Neural progenitor cell (in vitro differentiated cells): ENCODE results near the gene RPL12.

ENCODE experiments used
- CTCF ChIP-seq: fragments of 200-600 bp; sonication (generic); IDR thresholded peaks from 2 replicates; pipeline ENCODE4 v1.5.1; 2017; ENCODE audit warnings: antibody characterized with exemption, mild to moderate bottlenecking
- EZH2 ChIP-seq: fragments of 200-600 bp; sonication (generic); IDR thresholded peaks from 2 replicates; pipeline ENCODE4 v1.6.1; 2017; ENCODE audit warnings: antibody characterized with exemption, mild to moderate bottlenecking, moderate library complexity
- EZH2phosphoT487 ChIP-seq: fragments of 200-600 bp; sonication (generic); IDR thresholded peaks from 2 replicates; pipeline ENCODE4 v1.6.1; 2017; ENCODE audit warnings: antibody characterized with exemption

- TF ChIP-seq CTCF: no peak
- TF ChIP-seq EZH2phosphoT487: no peak
- no peak for TF ChIP-seq EZH2
Measured at GRCh38 chr9:127463382-127463781, 12.2 kb upstream of the RPL12 start.
